Trophoblast cell (in vitro differentiated cells and primary cell): ENCODE measurements around the gene RFXANK.

ENCODE experiments used
- DNase-seq, 2 donors: peaks; one replicate each; pipeline ENCODE4 v3.0.0-alpha.2; 2016
- H2AFZ ChIP-seq: 2 replicates; pipeline ENCODE4 v1.6.1; 2013; ENCODE audit warnings: low read length, moderate library complexity, mild to moderate bottlenecking; ENCODE audit not compliant: insufficient read depth, poor library complexity
- H2AK5ac ChIP-seq: 2 replicates; pipeline ENCODE4 v1.6.1; 2013; ENCODE audit warnings: mild to moderate bottlenecking, low read length
- H2BK120ac ChIP-seq: 2 replicates; pipeline ENCODE4 v1.6.1; 2013; ENCODE audit warnings: low read length, mild to moderate bottlenecking, moderate library complexity; ENCODE audit not compliant: insufficient read depth, poor library complexity
- H2BK12ac ChIP-seq: 2 replicates; pipeline ENCODE4 v1.6.1; 2013; ENCODE audit warnings: mild to moderate bottlenecking, low read length, moderate library complexity
- H2BK5ac ChIP-seq: 2 replicates; pipeline ENCODE4 v1.6.1; 2013; ENCODE audit warnings: low read length, low read depth, moderate library complexity, mild to moderate bottlenecking; ENCODE audit not compliant: poor library complexity
- H3K14ac ChIP-seq: 2 replicates; pipeline ENCODE4 v1.6.1; 2013; ENCODE audit warnings: mild to moderate bottlenecking, low read length
- H3K18ac ChIP-seq: 2 replicates; pipeline ENCODE4 v1.6.1; 2013; ENCODE audit warnings: mild to moderate bottlenecking, low read length
- H3K23ac ChIP-seq: 2 replicates; pipeline ENCODE4 v1.6.1; 2013; ENCODE audit warnings: low read length
- H3K27ac ChIP-seq: 2 replicates; pipeline ENCODE4 v1.5.1; 2013; ENCODE audit warnings: low read depth, mild to moderate bottlenecking, inconsistent platforms, low read length, moderate library complexity
- H3K27me3 ChIP-seq: 2 replicates; pipeline ENCODE4 v1.6.1; 2013; ENCODE audit warnings: inconsistent platforms, mild to moderate bottlenecking, low read length, moderate library complexity; ENCODE audit not compliant: insufficient read depth
- H3K36me3 ChIP-seq, 2 experiments: 1 replicate in 1 of 2; 2 replicates in 1 of 2; pipeline ENCODE4 v1.6.1; 2013; ENCODE audit warnings: low read length in 2 of 2, mild to moderate bottlenecking in 2 of 2, moderate library complexity in 1 of 2; ENCODE audit not compliant: insufficient read depth in 2 of 2, control insufficient read depth in 1 of 2
- H3K4ac ChIP-seq: 2 replicates; pipeline ENCODE4 v1.6.1; 2013; ENCODE audit warnings: low read depth, mild to moderate bottlenecking, low read length, moderate library complexity
- H3K4me1 ChIP-seq, 2 experiments: 1 replicate in 1 of 2; 2 replicates in 1 of 2; pipeline ENCODE4 v1.6.1; 2013; ENCODE audit warnings: low read length in 2 of 2, mild to moderate bottlenecking in 2 of 2, moderate library complexity in 1 of 2; ENCODE audit not compliant: insufficient read depth in 2 of 2, control insufficient read depth in 1 of 2
- H3K4me2 ChIP-seq: 2 replicates; pipeline ENCODE4 v1.6.1; 2013; ENCODE audit warnings: inconsistent platforms, mild to moderate bottlenecking, low read length, moderate library complexity
- H3K4me3 ChIP-seq: 2 replicates; pipeline ENCODE4 v1.5.1; 2013; ENCODE audit warnings: mild to moderate bottlenecking, low read depth, low read length, inconsistent platforms
- H3K79me1 ChIP-seq: one replicate; pipeline ENCODE4 v1.6.1; 2013; ENCODE audit warnings: low read length
- H3K79me2 ChIP-seq: 2 replicates; pipeline ENCODE4 v1.6.1; 2013; ENCODE audit warnings: low read length, mild to moderate bottlenecking; ENCODE audit not compliant: control insufficient read depth, insufficient read depth, poor library complexity
- H3K9ac ChIP-seq: 2 replicates; pipeline ENCODE4 v1.6.1; 2013; ENCODE audit warnings: mild to moderate bottlenecking, low read length
- H3K9me3 ChIP-seq: 2 replicates; pipeline ENCODE4 v1.6.1; 2013; ENCODE audit warnings: low read depth, mild to moderate bottlenecking, control low read depth, inconsistent platforms, low read length; ENCODE audit not compliant: insufficient read depth
- H4K12ac ChIP-seq: 2 replicates; pipeline ENCODE4 v1.6.1; 2013; ENCODE audit warnings: low read depth, mild to moderate bottlenecking, low read length, moderate library complexity
- H4K8ac ChIP-seq: 2 replicates; pipeline ENCODE4 v1.6.1; 2013; ENCODE audit warnings: low read depth, mild to moderate bottlenecking, low read length, moderate library complexity
- H4K91ac ChIP-seq: one replicate; pipeline ENCODE4 v1.6.1; 2013; ENCODE audit warnings: low read depth, mild to moderate bottlenecking, low read length, moderate library complexity
- WGBS: extraction: QIAGEN DNeasy Blood & Tissue Kit; methylation state at CpG from one replicate; pipeline ENCODE4 v1.1.7; 2013; ENCODE audit warnings: missing lambda C conversion rate; ENCODE audit not compliant: insufficient read length, insufficient coverage; ENCODE audit errors: extremely low coverage; 5-methylcytosine and 5-hydroxymethylcytosine counted together

RFXANK gene

DNA sequence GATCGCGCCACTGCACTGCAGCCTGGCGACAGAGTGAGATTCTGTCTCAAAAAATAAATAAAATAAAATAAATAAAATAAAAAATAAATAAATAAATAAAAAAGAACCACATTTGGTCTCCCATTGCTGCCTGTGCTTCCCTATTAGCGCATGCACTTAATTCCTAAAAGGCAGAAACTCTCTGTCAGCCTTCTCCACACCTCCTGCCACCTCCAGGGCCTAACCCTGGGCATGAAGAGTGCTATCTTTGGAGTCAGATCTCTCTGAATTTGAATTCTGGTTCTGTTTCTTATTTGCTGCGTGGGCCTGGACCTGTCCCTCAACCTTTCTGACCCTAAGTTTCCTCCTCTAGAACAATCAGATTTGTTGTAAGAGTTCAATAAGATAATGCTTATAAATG is 31.0 kb downstream of the RFXANK start:
- Histone ChIP-seq H3K27me3 (peaks cover 10% of the 10 kb centered on the region), H3K4me1 (peaks cover 4% of the 10 kb centered on the region in 2 experiments), H3K4me3 (no peak overlapping the region), H3K79me1 (no peaks in the 10 kb centered on the region), H3K4me2 (no peak overlapping the region), H3K36me3 (no peaks in the 10 kb centered on the region), H3K79me2 (no peaks in the 10 kb centered on the region), H3K9ac (no peak overlapping the region), H2AK5ac (no peak overlapping the region), H4K91ac (no peak overlapping the region), H3K14ac (no peak overlapping the region), H3K18ac (no peak overlapping the region), H3K27ac (no peak overlapping the region), H2BK120ac (no peak overlapping the region), H4K12ac (no peak overlapping the region), H2AFZ (no peak overlapping the region), H3K9me3 (peaks cover 8% of the 10 kb centered on the region), H3K4ac (no peak overlapping the region), H4K8ac (no peak overlapping the region), H3K23ac (no peak overlapping the region), H2BK5ac (no peak overlapping the region), H2BK12ac (no peak overlapping the region)
- no CpG with 5 or more reads among the region's 5 CpGs for WGBS
- no peak for DNase-seq

DNA sequence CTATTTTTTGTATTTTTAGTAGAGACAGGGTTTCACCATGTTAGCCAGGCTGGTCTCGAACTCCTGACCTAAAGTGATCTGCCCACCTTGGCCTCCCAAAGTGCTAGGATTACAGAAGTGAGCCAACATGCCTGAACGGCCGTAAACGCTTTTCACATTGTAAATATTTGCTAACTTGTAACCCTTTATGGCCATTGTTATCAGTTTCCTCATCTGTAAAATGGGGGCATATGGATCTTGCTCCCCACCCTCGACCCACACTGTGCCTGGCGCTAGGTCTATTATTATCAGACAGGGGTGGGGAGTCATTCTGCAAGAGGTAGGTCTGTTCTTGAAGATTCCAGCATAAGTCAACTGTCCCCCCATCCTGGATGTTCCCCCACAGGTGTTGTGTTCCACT is 31.6 kb downstream of the RFXANK start:
- Histone ChIP-seq H3K79me2 (no peaks in the 10 kb centered on the region), H3K4me1 (peaks cover 4% of the 10 kb centered on the region in 2 experiments), H4K91ac (no peak overlapping the region), H2BK12ac (no peak overlapping the region), H3K4ac (no peak overlapping the region), H3K27me3 (peaks cover 10% of the 10 kb centered on the region), H2AK5ac (no peak overlapping the region), H2BK120ac (no peak overlapping the region), H3K14ac (no peak overlapping the region), H2AFZ (no peak overlapping the region), H3K79me1 (no peaks in the 10 kb centered on the region), H3K4me2 (no peak overlapping the region), H4K12ac (no peak overlapping the region), H3K9me3 (peaks cover 8% of the 10 kb centered on the region), H3K27ac (no peak overlapping the region), H3K4me3 (no peak overlapping the region), H3K18ac (no peak overlapping the region), H4K8ac (no peak overlapping the region), H3K23ac (no peak overlapping the region), H3K9ac (no peak overlapping the region), H3K36me3 (no peaks in the 10 kb centered on the region), H2BK5ac (no peak overlapping the region)
- DNase-seq = no peak
- no CpG with 5 or more reads among the region's 6 CpGs for WGBS

DNA sequence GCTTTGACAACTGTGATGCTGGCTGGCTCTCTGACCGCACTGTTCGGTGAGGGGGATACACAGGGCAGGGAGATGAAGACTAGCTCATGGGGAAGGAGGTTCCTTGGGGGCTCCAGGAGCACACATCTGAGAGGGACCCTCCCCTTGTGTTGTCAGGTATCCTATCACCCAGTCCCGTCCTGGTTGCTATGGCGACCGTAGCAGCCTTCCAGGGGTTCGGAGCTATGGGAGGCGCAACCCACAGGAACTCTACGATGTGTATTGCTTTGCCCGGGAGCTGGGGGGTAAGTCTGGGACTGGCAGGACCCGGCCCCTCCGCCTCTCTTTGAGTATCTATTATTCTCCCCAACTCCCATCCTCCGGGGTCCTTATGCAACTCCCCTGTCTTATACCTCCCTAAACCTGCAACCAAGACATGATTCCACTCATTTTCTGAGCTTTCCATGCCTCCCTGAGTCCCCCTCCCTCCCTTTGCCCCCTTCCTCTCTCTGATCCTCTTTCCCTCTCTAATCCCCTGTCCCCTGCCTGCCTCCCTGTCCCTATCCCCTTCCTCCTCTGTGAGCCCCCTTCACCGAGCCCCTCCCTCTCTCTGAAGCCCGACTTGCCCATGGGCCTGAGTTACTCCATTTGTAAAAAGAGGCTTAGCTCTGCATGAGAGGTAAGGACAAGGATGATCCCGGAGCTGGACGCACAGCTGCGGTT is 32.2 kb downstream of the RFXANK start:
- Histone ChIP-seq H4K8ac (no peak overlapping the region), H3K79me1 (no peaks in the 10 kb centered on the region), H3K79me2 (no peaks in the 10 kb centered on the region), H2BK12ac (no peak overlapping the region), H3K4me1 (peaks cover 4% of the 10 kb centered on the region in 2 experiments), H3K9me3 (peaks cover 8% of the 10 kb centered on the region), H2AFZ (no peak overlapping the region), H2AK5ac (no peak overlapping the region), H4K12ac (no peak overlapping the region), H3K27ac (no peak overlapping the region), H4K91ac (no peak overlapping the region), H3K4me3 (no peak overlapping the region), H3K4me2 (peak overlapping the region; percentile 60), H3K4ac (no peak overlapping the region), H3K23ac (no peak overlapping the region), H3K14ac (no peak overlapping the region), H3K36me3 (no peaks in the 10 kb centered on the region), H3K18ac (no peak overlapping the region), H3K27me3 (peaks cover 10% of the 10 kb centered on the region), H3K9ac (no peak overlapping the region), H2BK5ac (no peak overlapping the region), H2BK120ac (no peak overlapping the region)
- DNase-seq = no peak
- no CpG with 5 or more reads among the region's 17 CpGs for WGBS

DNA sequence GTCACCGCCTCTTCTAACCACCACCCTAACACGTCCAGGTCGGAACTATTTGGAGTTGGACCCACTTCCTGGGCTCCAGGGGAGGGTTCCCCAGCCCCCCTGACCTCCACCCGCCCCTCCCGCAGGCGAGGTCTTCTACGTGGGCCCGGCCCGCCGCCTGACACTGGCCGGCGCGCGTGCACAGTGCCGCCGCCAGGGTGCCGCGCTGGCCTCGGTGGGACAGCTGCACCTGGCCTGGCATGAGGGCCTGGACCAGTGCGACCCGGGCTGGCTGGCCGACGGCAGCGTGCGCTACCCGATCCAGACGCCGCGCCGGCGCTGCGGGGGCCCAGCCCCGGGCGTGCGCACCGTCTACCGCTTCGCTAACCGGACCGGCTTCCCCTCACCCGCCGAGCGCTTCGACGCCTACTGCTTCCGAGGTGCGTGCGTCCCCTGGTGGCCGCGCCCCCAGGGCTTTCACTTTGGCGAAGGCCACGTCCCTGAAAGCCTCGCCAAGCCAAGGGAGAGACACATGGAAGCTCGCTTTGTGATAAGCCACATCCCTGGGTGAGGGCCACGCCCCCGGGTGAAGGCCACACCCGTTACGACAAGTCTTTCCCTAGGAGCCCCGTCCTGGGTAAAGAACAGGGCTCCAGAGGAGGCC is 32.9 kb downstream of the RFXANK start:
- Histone ChIP-seq H3K79me1 (no peaks in the 10 kb centered on the region), H3K4me2 (peak overlapping the region; percentile 60), H2BK120ac (no peak overlapping the region), H3K79me2 (no peaks in the 10 kb centered on the region), H3K9me3 (peaks cover 8% of the 10 kb centered on the region), H3K4ac (no peak overlapping the region), H3K27me3 (peaks cover 10% of the 10 kb centered on the region), H3K36me3 (no peaks in the 10 kb centered on the region), H3K23ac (no peak overlapping the region), H4K8ac (no peak overlapping the region), H3K18ac (no peak overlapping the region), H3K4me1 (peaks cover 4% of the 10 kb centered on the region in 2 experiments), H3K4me3 (peak overlapping the region; percentile 30), H2BK12ac (no peak overlapping the region), H4K91ac (no peak overlapping the region), H2AK5ac (no peak overlapping the region), H3K9ac (no peak overlapping the region), H3K14ac (no peak overlapping the region), H2AFZ (no peak overlapping the region), H4K12ac (no peak overlapping the region), H3K27ac (no peak overlapping the region), H2BK5ac (no peak overlapping the region)
- WGBS = no CpG with 5 or more reads among the region's 59 CpGs
- peak; percentile 42 to 66 for DNase-seq
